Heart right ventricle (tissue), 16 donors: ENCODE measurements around the gene CHTF18. TPM values are rescaled to one million over a fixed set of nuclear protein-coding genes. Genes with fewer than 3 reads are reported as not detected.

Experiments used
- ATAC-seq, 8 donors: fragments of 200-7000 bp; cut with Tn5 transposase; one replicate each; pipeline ENCODE4 v1.9.1; 2020; ENCODE audit warnings: mild to moderate bottlenecking in 8 of 8, moderate library complexity in 8 of 8, moderate number of reproducible peaks in 1 of 8
- DNase-seq, 2 donors: peaks; one replicate each; pipeline ENCODE4 v3.0.0-alpha.2; 2020
- H3K27ac ChIP-seq, 10 donors: fragments of 200-600 bp; sonication (generic) in 2 of 10; one replicate each; pipeline versions ENCODE4 v1.5.0 to v1.8.0; 2020 to 2022; ENCODE audit warnings: mild to moderate bottlenecking in 3 of 10
- H3K27me3 ChIP-seq, 7 donors: fragments of 200-600 bp; one replicate each; pipeline ENCODE4 v1.8.0; 2021 to 2022; ENCODE audit warnings: mild to moderate bottlenecking in 2 of 7
- H3K36me3 ChIP-seq, 9 donors: fragments of 200-600 bp; sonication (generic) in 1 of 9; one replicate each; pipeline versions ENCODE4 v1.5.0 to v1.8.0; 2020 to 2022; ENCODE audit warnings: mild to moderate bottlenecking in 2 of 9
- H3K4me1 ChIP-seq, 9 donors: fragments of 200-600 bp; sonication (generic) in 1 of 9; one replicate each; pipeline versions ENCODE4 v1.5.0 to v1.8.0; 2020 to 2022; ENCODE audit warnings: mild to moderate bottlenecking in 4 of 9
- H3K4me3 ChIP-seq, 10 donors: fragments of 200-600 bp; sonication (generic) in 2 of 10; one replicate each; pipeline versions ENCODE4 v1.5.0 to v1.8.0; 2020 to 2022; ENCODE audit warnings: mild to moderate bottlenecking in 7 of 10, moderate library complexity in 2 of 10
- H3K9me3 ChIP-seq, 11 donors: fragments of 200-600 bp in 10 of 11; sonication (generic) in 2 of 11; one replicate each; pipeline versions ENCODE4 v1.5.0 to v1.8.0; 2013 to 2022; ENCODE audit warnings: mild to moderate bottlenecking in 2 of 11, control low read depth in 1 of 11, moderate library complexity in 1 of 11
- WGBS, 2 donors: extraction: QIAGEN DNeasy Blood & Tissue Kit; methylation state at CpG; one replicate each; pipeline ENCODE4 v1.1.7; 2013; ENCODE audit warnings: inconsistent platforms in 1 of 2; 5-methylcytosine and 5-hydroxymethylcytosine counted together
- intact Hi-C, 10 donors: fragments of 100-400 bp; cut with DNase I; formaldehyde crosslinking; loops; one replicate each; pipeline versions ENCODE4 v1.11.1 to v1.14.2; 2022
- polyA plus RNA-seq, 2 donors: library from polyadenylated mRNA; stranded (reverse); fragments of 200-250 nt; gene quantifications; one replicate each; pipeline ENCODE4 v1.2.3, GENCODE V29; 2013
- total RNA-seq, 10 donors: library from RNA; stranded (reverse); fragmentation: NEBNext Ultra II Directional in 3 of 10; extraction: Animal tissue kit (Norgen Biotek cat#: 25700) in 3 of 10; gene quantifications; one replicate each; pipeline versions ENCODE4 v1.2.1 to v1.2.4, GENCODE V29; 2021 to 2023
- TF ChIP-seq, protein P1 (sequence below), 9 donors: fragments of 200-600 bp; sonication (generic) in 2 of 9; IDR thresholded peaks; one replicate each; pipeline versions ENCODE4 v1.5.0 to v1.8.0; 2021 to 2022; ENCODE audit warnings: antibody characterized with exemption in 9 of 9, mild to moderate bottlenecking in 5 of 9, moderate library complexity in 1 of 9
- donor health status: Arrhythmogenic right ventricular cardiomyopathy.
- donor health status: ischemic (EF 13 %, LVEDD 7.1; RV severe dilation, severe dysfunction).
- donor health status: healthy with polysubstance abuse.
- donor health status: DM: no; HTN: yes; CAD: no.
- donor health status: DM: no; HTN: no; CAD: no.
- donor health status: ischemic (EF 25% LVEDD 6.9; RV normal size, moderate dysfunction).
- donor health status: ischemic (EF 25% LVEDD 5.7; RV mildly dilated, moderate dysfunction).
- donor health status: healthy.
- donor health status: DM: yes; HTN: yes; CAD: no.
- donor health status: Ischemic cardiomyopathy.
- donor health status: ischemic (EF 35%, LVEDD 5.7; RV mildly dilated, moderate dysfunction).
- donor health status: nonischemic (EF 11% LVEDD 7.7; RV severe dilation, severe dysfunction).
- donor health status: DM: yes; HTN: yes; CAD: no.
- donor health status: PGD.
- donor health status: ischemic (EF 29% LVEDD 5.4; RV normal size, mild dysfunction).
- donor health status: nonischemic (EF 23%, LVEDD 6.1; RV moderate dilation, normal function).

The CHTF18 gene
- total and polyA plus RNA-seq, 12 donors, result 2.8 to 8.2 (median 5.8) TPM

DNA sequence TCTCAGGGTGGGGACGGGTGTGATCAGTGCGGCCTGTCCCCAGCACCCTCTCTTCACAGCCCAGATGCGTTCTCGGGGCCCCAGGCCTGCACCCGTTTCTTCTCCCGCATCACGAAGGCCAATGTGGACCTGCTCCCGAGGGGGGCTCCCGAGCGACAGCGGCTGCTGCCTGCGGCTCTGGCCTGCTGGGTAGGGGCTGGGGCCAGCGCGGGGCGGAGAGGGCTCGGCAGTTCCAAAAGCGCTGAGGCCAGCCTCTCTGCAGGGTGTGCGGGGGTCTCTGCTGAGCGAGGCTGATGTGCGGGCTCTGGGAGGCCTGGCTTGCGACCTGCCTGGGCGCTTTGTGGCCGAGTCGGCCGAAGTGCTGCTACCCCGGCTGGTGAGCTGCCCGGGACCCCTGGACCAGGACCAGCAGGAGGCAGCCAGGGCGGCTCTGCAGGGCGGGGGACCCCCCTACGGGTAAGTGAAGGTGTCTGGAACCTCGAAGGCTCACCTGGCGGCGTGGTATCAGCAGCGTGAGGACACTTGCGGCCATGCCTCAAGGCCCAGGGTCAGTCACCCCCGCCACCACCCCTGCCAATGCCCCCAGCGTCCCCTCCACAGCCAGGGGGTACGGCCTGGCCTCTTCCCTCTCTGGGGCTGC lies 23.5 kb upstream of the CHTF18 start:
- intact Hi-C loops, result no loop called here
- H3K9me3 ChIP-seq, result no peaks in the 10 kb centered on the region
- peaks cover 7 to 33% (median 11%) of the 10 kb centered on the region in 7 donors for H3K27me3 ChIP-seq
- H3K36me3 ChIP-seq, result no peaks in the 10 kb centered on the region
- WGBS, 2 donors, result 86% methylated on average over 38 of the region's 38 CpGs
- no peak overlapping the region for H3K4me3 ChIP-seq
- TF ChIP-seq, protein P1, sequence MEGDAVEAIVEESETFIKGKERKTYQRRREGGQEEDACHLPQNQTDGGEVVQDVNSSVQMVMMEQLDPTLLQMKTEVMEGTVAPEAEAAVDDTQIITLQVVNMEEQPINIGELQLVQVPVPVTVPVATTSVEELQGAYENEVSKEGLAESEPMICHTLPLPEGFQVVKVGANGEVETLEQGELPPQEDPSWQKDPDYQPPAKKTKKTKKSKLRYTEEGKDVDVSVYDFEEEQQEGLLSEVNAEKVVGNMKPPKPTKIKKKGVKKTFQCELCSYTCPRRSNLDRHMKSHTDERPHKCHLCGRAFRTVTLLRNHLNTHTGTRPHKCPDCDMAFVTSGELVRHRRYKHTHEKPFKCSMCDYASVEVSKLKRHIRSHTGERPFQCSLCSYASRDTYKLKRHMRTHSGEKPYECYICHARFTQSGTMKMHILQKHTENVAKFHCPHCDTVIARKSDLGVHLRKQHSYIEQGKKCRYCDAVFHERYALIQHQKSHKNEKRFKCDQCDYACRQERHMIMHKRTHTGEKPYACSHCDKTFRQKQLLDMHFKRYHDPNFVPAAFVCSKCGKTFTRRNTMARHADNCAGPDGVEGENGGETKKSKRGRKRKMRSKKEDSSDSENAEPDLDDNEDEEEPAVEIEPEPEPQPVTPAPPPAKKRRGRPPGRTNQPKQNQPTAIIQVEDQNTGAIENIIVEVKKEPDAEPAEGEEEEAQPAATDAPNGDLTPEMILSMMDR (IDR thresholded peaks at IDR 0.05), result no peak
- ATAC-seq, result no peak
- no peak overlapping the region for H3K27ac ChIP-seq
- no peak for DNase-seq
- no peaks in the 10 kb centered on the region for H3K4me1 ChIP-seq

DNA sequence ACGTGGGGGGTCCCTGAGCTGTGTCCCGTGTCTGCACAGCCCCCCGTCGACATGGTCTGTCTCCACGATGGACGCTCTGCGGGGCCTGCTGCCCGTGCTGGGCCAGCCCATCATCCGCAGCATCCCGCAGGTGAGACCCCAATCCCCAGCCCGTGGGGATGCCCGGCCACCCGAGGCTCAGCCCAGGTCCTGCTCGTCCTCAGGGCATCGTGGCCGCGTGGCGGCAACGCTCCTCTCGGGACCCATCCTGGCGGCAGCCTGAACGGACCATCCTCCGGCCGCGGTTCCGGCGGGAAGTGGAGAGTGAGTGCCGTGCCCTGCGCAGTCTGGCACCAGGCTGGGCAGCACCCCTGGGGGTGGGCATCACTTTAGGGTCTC lies 22.9 kb upstream of the CHTF18 start:
- 92% methylated on average over 23 to 29 of the region's 29 CpGs for WGBS, 2 donors

DNA sequence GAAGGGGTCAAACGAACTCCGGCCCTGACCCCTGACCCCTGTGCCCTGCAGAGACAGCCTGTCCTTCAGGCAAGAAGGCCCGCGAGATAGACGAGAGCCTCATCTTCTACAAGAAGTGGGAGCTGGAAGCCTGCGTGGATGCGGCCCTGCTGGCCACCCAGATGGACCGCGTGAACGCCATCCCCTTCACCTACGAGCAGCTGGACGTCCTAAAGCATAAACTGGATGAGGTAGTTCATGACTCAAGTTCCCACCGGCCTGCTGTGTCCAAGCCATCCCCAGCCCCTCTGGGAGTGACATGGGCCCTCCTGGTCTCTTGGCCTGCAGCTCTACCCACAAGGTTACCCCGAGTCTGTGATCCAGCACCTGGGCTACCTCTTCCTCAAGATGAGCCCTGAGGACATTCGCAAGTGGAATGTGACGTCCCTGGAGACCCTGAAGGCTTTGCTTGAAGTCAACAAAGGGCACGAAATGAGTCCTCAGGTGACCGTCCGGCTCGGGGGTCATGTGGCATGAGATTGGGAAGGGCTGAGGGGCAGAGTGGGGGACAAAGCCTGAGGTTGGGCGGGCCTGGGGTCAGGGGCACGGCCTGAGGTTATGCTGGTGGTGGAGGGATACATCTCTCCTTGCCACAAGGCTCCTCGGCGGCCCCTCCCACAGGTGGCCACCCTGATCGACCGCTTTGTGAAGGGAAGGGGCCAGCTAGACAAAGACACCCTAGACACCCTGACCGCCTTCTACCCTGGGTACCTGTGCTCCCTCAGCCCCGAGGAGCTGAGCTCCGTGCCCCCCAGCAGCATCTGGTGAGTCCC lies 22.2 kb upstream of the CHTF18 start:
- intact Hi-C loops, result no loop called here
- peaks cover 7 to 27% (median 11%) of the 10 kb centered on the region in 7 donors for H3K27me3 ChIP-seq
- TF ChIP-seq, protein P1 (IDR thresholded peaks at IDR 0.05), result no peak
- H3K27ac ChIP-seq, result no peak overlapping the region
- no peak for DNase-seq
- H3K36me3 ChIP-seq, result no peaks in the 10 kb centered on the region
- no peaks in the 10 kb centered on the region for H3K9me3 ChIP-seq
- H3K4me1 ChIP-seq, result no peaks in the 10 kb centered on the region
- no peak overlapping the region for H3K4me3 ChIP-seq
- WGBS, 2 donors, result 86 to 90% methylated on average over 29 of the region's 29 CpGs
- ATAC-seq, result no peak

More for the DNA sequence above, 22.9 kb upstream of the CHTF18 start:
- H3K27ac ChIP-seq, result no peak overlapping the region
- no peaks in the 10 kb centered on the region for H3K9me3 ChIP-seq
- TF ChIP-seq, protein P1 (IDR thresholded peaks at IDR 0.05), result no peak
- no peak for DNase-seq
- H3K4me3 ChIP-seq, result no peak overlapping the region
- H3K36me3 ChIP-seq, result no peaks in the 10 kb centered on the region
- no peak for ATAC-seq
- peaks cover 7 to 32% (median 11%) of the 10 kb centered on the region in 7 donors for H3K27me3 ChIP-seq
- intact Hi-C loops, result no loop called here
- no peaks in the 10 kb centered on the region for H3K4me1 ChIP-seq

DNA sequence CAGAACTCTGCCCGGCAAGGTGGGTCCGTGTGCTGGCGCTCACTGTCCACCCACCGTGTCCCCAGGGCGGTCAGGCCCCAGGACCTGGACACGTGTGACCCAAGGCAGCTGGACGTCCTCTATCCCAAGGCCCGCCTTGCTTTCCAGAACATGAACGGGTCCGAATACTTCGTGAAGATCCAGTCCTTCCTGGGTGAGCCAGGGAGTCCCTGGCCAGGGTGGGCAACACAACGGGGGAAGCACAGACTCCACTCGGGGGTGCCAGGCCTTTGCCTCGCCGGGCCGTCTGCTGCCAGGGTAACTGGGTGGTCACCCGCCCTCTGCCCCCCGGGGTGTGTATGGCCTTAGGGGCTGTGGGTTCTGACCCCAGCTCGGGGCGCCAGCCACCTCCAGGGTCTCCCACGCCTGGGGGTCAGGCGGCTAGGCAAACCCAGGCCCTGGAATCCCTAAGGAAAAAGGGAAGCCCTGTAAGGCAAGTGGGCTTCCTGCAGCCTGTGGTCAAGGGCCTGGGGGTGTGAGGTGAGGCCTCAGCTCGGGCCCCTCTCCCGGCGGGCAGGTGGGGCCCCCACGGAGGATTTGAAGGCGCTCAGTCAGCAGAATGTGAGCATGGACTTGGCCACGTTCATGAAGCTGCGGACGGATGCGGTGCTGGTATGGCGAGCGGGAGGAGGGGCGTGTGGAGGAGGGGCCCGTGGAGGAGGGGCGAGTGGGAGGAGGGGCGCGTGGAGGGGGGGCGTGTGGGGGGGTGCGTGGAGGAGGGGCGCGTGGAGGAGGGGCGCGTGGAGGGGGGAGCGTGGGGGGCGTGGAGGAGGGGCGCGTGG lies 21.4 kb upstream of the CHTF18 start:
- 74 to 75% methylated on average over 35 to 39 of the region's 48 CpGs for WGBS, 2 donors
- no peak overlapping the region for H3K27ac ChIP-seq
- no peaks in the 10 kb centered on the region for H3K36me3 ChIP-seq
- no peak for ATAC-seq
- TF ChIP-seq, protein P1 (IDR thresholded peaks at IDR 0.05), result no peak
- H3K27me3 ChIP-seq, result peaks cover 5 to 19% (median 10%) of the 10 kb centered on the region in 7 donors
- H3K4me3 ChIP-seq, result no peak overlapping the region
- H3K9me3 ChIP-seq, result no peaks in the 10 kb centered on the region
- H3K4me1 ChIP-seq, result no peaks in the 10 kb centered on the region
- no peak for DNase-seq
- intact Hi-C loops, result no loop called here
